Measurements from ENCODE around the gene DENND1C.

DENND1C gene

GRCh38 chr19:6481541-6482342 is at the start of gene DENND1C:
Gene DENND1C (minus strand): TSS chr19:6481787. CDS start chr19:6481695, 92 bp downstream.
- DNase-seq = peak; percentile 21

GRCh38 chr19:6530386-6531162 is 49.0 kb upstream of the DENND1C start, which contains the start of gene TNFSF9:
Gene TNFSF9 (plus strand): TSS chr19:6531026. CDS start chr19:6531037, 11 bp downstream.
- DNase-seq = peak; percentile 49

GRCh38 chr19:6529937-6530385 is 48.4 kb upstream of the DENND1C start:
- DNase-seq = no peak

GRCh38 chr19:6529351-6529750 is 47.8 kb upstream of the DENND1C start:
- no peak for DNase-seq

- no peak for DNase-seq
Observed at GRCh38 chr19:6528544-6529121, 47.0 kb upstream of the DENND1C start.

GRCh38 chr19:6527893-6528543 is 46.4 kb upstream of the DENND1C start:
- DNase-seq = no peak

GRCh38 chr19:6524311-6524710 is 42.7 kb upstream of the DENND1C start:
- no peak for DNase-seq

- no peak for DNase-seq
Observed at GRCh38 chr19:6522712-6523111, 41.1 kb upstream of the DENND1C start.

- no peak for DNase-seq
Observed at GRCh38 chr19:6521718-6522646, 40.4 kb upstream of the DENND1C start.

GRCh38 chr19:6519289-6519688 is 37.7 kb upstream of the DENND1C start:
- DNase-seq = peak; percentile 26

GRCh38 chr19:6518145-6518911 is 36.7 kb upstream of the DENND1C start:
- no peak for DNase-seq

- DNase-seq = peak; percentile 85
Observed at GRCh38 chr19:6516659-6517291, 35.2 kb upstream of the DENND1C start.

- DNase-seq = peak; percentile 64
Observed at GRCh38 chr19:6516018-6516658, 34.6 kb upstream of the DENND1C start.

- DNase-seq = no peak
Observed at GRCh38 chr19:6514926-6515544, 33.4 kb upstream of the DENND1C start.

GRCh38 chr19:6514089-6514488 is 32.5 kb upstream of the DENND1C start:
- no peak for DNase-seq

- DNase-seq = no peak
Observed at GRCh38 chr19:6510618-6511017, 29.0 kb upstream of the DENND1C start.

- DNase-seq = no peak
Observed at GRCh38 chr19:6509118-6509971, 27.8 kb upstream of the DENND1C start.

GRCh38 chr19:6508028-6508771 is 26.6 kb upstream of the DENND1C start:
- DNase-seq = peak; percentile 53

All from DMS53 (cell line).